Right cardiac atrium (tissue), 5 donors: ENCODE measurements around the gene DCT. TPM values are rescaled to one million over a fixed set of nuclear protein-coding genes. Genes with fewer than 3 reads are reported as not detected.
A peak's percentile ranks its signal among the peaks of the same experiment; 100 is the strongest.
"Not testable (repeated sequence)": the region's sequence is repeated elsewhere in the genome, so short reads cannot be mapped to it uniquely, and the experiment has no call there.

Source experiments
- ATAC-seq, 2 donors: fragments of 200-7000 bp; cut with Tn5 transposase; one replicate each; pipeline versions ENCODE4 v1.8.0 to v1.9.1; 2020; ENCODE audit warnings: moderate library complexity in 2 of 2, mild to moderate bottlenecking in 1 of 2
- DNase-seq, 3 donors: peaks; one replicate each; pipeline ENCODE4 v3.0.0-alpha.2; 2020
- H3K27ac ChIP-seq: one replicate; pipeline ENCODE4 v1.5.1; 2013; ENCODE audit warnings: mild to moderate bottlenecking, low read length, control low read depth, moderate library complexity
- H3K27me3 ChIP-seq: one replicate; pipeline ENCODE4 v1.6.1; 2013; ENCODE audit not compliant: control insufficient read depth, insufficient read depth
- H3K4me1 ChIP-seq: one replicate; pipeline ENCODE4 v1.6.1; 2013; ENCODE audit warnings: low read length; ENCODE audit not compliant: control insufficient read depth, insufficient read depth
- H3K4me3 ChIP-seq: one replicate; pipeline ENCODE4 v1.5.1; 2013; ENCODE audit warnings: low read length, control low read depth
- H3K9me3 ChIP-seq: one replicate; pipeline ENCODE4 v1.6.1; 2013; ENCODE audit warnings: low read length; ENCODE audit not compliant: control insufficient read depth
- WGBS: extraction: QIAGEN DNeasy Blood & Tissue Kit; methylation state at CpG from one replicate; pipeline ENCODE4 v1.1.7; 2013; 5-methylcytosine and 5-hydroxymethylcytosine counted together
- intact Hi-C, 4 donors: fragments of 100-400 bp; cut with DNase I; formaldehyde crosslinking; loops; one replicate each; pipeline versions ENCODE4 v1.11.0 to v1.14.0; 2022 to 2023
- long read RNA-seq, 4 donors: library from polyadenylated mRNA; unstranded; transcript quantifications; one replicate each; pipeline ENCODE4 v2.0.0, GENCODE V29; 2020 to 2021
- polyA plus RNA-seq: library from polyadenylated mRNA; stranded (reverse); fragments of 200-250 nt; gene quantifications from one replicate; pipeline ENCODE4 v1.2.3, GENCODE V29; 2013
- total RNA-seq, 4 donors: library from RNA; stranded (reverse); fragmentation: NEBNext Ultra II Directional; extraction: Animal tissue kit (Norgen Biotek cat#: 25700); gene quantifications; one replicate each; pipeline ENCODE4 v1.2.1, GENCODE V29; 2021
- donor health status: healthy with polysubstance abuse.
- donor health status: DM: no; HTN: yes; CAD: no.
- donor health status: DM: no; HTN: no; CAD: no.
- donor health status: DM: no; HTN: yes; CAD: no; lungs with severe emphysema.
- donor health status: DM: yes; HTN: yes; CAD: no.

Gene DCT
- total RNA-seq: under 1 TPM; 0.24 to 0.46 (median 0.39) TPM
- 0.18 TPM for polyA plus RNA-seq
- long read RNA-seq, donor 1: 0 reads
- long read RNA-seq, donor 2: 0 reads
- long read RNA-seq, donor 3: 0 reads
- long read RNA-seq, donor 4, partial matches to known transcripts: 0 of 1 reads
- long read RNA-seq, donor 4, other reads (novel, unspliced or antisense): 1 of 1 reads

- Histone ChIP-seq H3K27ac (no peak within 1 kb of the TSS), H3K9me3 (no peaks in the 10 kb centered on the region), H3K4me1 (peaks cover 2% of the 10 kb centered on the region), H3K27me3 (no peaks in the 10 kb centered on the region), H3K4me3 (no peak within 1 kb of the TSS)
- DNase-seq (no peak), ATAC-seq (no peak)
- 34% methylated on average over 3 of the region's 3 CpGs for WGBS
- intact Hi-C loops: no loop called here
These were observed at the start of gene DCT for GRCh38 chr13:94479616-94480015. Gene DCT (minus strand): TSS chr13:94479682. CDS start chr13:94479255, 427 bp downstream.

- not testable (repeated sequence) for H3K4me1 ChIP-seq
- 71% methylated on average over 7 of the region's 7 CpGs for WGBS
These were observed 47.5 kb upstream of the DCT start for GRCh38 chr13:94526956-94527355.

GRCh38 chr13:94525781-94526180 lies 46.3 kb upstream of the DCT start:
- no peak for ATAC-seq
- Histone ChIP-seq H3K9me3 (no peaks in the 10 kb centered on the region), H3K4me3 (no peak overlapping the region), H3K27me3 (no peaks in the 10 kb centered on the region), H3K4me1 (no peaks in the 10 kb centered on the region), H3K27ac (no peak overlapping the region)
- intact Hi-C loops: no loop called here
- DNase-seq: no peak
- whole genome bisulfite sequencing: 86% methylated on average over 2 of the region's 2 CpGs

More at GRCh38 chr13:94526956-94527355, 47.5 kb upstream of the DCT start:
- ATAC-seq, DNase-seq, H3K4me3 ChIP-seq, H3K27me3 ChIP-seq, intact Hi-C loops, H3K27ac ChIP-seq, H3K9me3 ChIP-seq: not testable (repeated sequence)

- DNase-seq (no peak), ATAC-seq (no peak)
- H3K4me1 ChIP-seq: no peaks in the 10 kb centered on the region
- no peaks in the 10 kb centered on the region for H3K27me3 ChIP-seq
- intact Hi-C loops: no loop called here
- WGBS: 84% methylated on average over 7 of the region's 7 CpGs
- H3K9me3 ChIP-seq: no peaks in the 10 kb centered on the region
- H3K4me3 ChIP-seq: no peak overlapping the region
- no peak overlapping the region for H3K27ac ChIP-seq
These were observed 44.9 kb upstream of the DCT start for GRCh38 chr13:94524407-94524806.

GRCh38 chr13:94520001-94520400 lies 40.5 kb upstream of the DCT start:
- DNase-seq: no peak
- Histone ChIP-seq H3K27me3 (no peaks in the 10 kb centered on the region), H3K9me3 (no peaks in the 10 kb centered on the region), H3K4me1 (no peaks in the 10 kb centered on the region), H3K27ac (no peak overlapping the region), H3K4me3 (no peak overlapping the region)
- ATAC-seq: no peak
- intact Hi-C loops: no loop called here

- H3K27me3 ChIP-seq: no peaks in the 10 kb centered on the region
- 57% methylated on average over 1 of the region's 1 CpG for WGBS
- intact Hi-C loops: no loop called here
These were observed 37.0 kb upstream of the DCT start for GRCh38 chr13:94516456-94516855.

GRCh38 chr13:94515911-94516310 lies 36.4 kb upstream of the DCT start:
- Histone ChIP-seq H3K27ac (no peak overlapping the region), H3K27me3 (no peaks in the 10 kb centered on the region), H3K4me3 (no peak overlapping the region), H3K4me1 (no peaks in the 10 kb centered on the region), H3K9me3 (no peaks in the 10 kb centered on the region)
- WGBS: 77% methylated on average over 4 of the region's 4 CpGs
- intact Hi-C loops: no loop called here
- DNase-seq: no peak
- ATAC-seq: no peak

More at GRCh38 chr13:94516456-94516855, 37.0 kb upstream of the DCT start:
- H3K27ac ChIP-seq: no peak overlapping the region
- DNase-seq (no peak), ATAC-seq (no peak)
- no peaks in the 10 kb centered on the region for H3K4me1 ChIP-seq
- H3K9me3 ChIP-seq: no peaks in the 10 kb centered on the region
- H3K4me3 ChIP-seq: no peak overlapping the region

- no peaks in the 10 kb centered on the region for H3K9me3 ChIP-seq
- 89% methylated on average over 2 of the region's 2 CpGs for WGBS
- H3K27ac ChIP-seq: no peak overlapping the region
- H3K27me3 ChIP-seq: no peaks in the 10 kb centered on the region
- no peak overlapping the region for H3K4me3 ChIP-seq
- DNase-seq (no peak), ATAC-seq (no peak)
- H3K4me1 ChIP-seq: no peaks in the 10 kb centered on the region
- intact Hi-C loops: no loop called here
These were observed 35.9 kb upstream of the DCT start for GRCh38 chr13:94515374-94515773.

GRCh38 chr13:94513026-94513425 lies 33.5 kb upstream of the DCT start:
- no peaks in the 10 kb centered on the region for H3K4me1 ChIP-seq
- ATAC-seq: no peak
- WGBS: 53% methylated on average over 5 of the region's 5 CpGs
- intact Hi-C loops: no loop called here
- no peaks in the 10 kb centered on the region for H3K9me3 ChIP-seq
- H3K4me3 ChIP-seq: no peak overlapping the region
- DNase-seq: no peak
- H3K27ac ChIP-seq: no peak overlapping the region
- no peaks in the 10 kb centered on the region for H3K27me3 ChIP-seq

GRCh38 chr13:94505730-94506129 lies 26.2 kb upstream of the DCT start:
- DNase-seq: no peak
- intact Hi-C loops: no loop called here
- Histone ChIP-seq H3K27me3 (no peaks in the 10 kb centered on the region), H3K9me3 (no peaks in the 10 kb centered on the region), H3K4me1 (no peaks in the 10 kb centered on the region), H3K27ac (no peak overlapping the region), H3K4me3 (no peak overlapping the region)
- 39% methylated on average over 1 of the region's 1 CpG for WGBS
- ATAC-seq: peak in 1 of 2 donors; percentile 43

GRCh38 chr13:94503851-94504250 lies 24.4 kb upstream of the DCT start:
- Histone ChIP-seq H3K4me1 (no peaks in the 10 kb centered on the region), H3K9me3 (no peaks in the 10 kb centered on the region), H3K27me3 (no peaks in the 10 kb centered on the region), H3K27ac (no peak overlapping the region), H3K4me3 (no peak overlapping the region)
- intact Hi-C loops: no loop called here
- DNase-seq (no peak), ATAC-seq (no peak)

GRCh38 chr13:94498831-94499230 lies 19.3 kb upstream of the DCT start:
- intact Hi-C loops, DNase-seq, H3K27me3 ChIP-seq, H3K4me1 ChIP-seq, H3K27ac ChIP-seq, ATAC-seq, H3K9me3 ChIP-seq, H3K4me3 ChIP-seq: not testable (repeated sequence)
- WGBS: 91% methylated on average over 4 of the region's 4 CpGs
